ENCODE data around the gene DOCK1.

Gene DOCK1

DNA sequence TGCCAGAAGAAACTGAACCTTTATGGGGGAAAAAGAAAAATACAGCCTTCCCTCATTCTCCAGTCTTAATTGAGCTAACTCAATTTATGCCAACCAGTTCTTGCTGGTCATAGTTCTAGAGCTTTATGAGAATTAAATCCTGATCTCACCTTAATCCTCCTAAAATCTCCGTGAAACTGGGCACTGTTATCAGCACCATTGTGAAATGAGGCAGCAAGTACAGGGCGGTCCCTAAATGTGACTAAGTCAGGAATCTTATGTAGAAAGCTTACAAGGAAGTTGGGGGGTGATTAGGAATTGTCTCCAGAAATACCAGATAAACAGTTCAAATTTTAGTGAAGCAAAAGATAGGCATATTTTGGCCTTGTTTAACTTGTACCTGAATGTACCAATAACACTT, 301.9 kb downstream of the DOCK1 start:
- in situ Hi-C loops (cut with MboI; ENCODE audit: low pct_unique_long_range_greater_than_20kb, low sequenced_read_pairs, unreplicated experiment), result no loop called here
- no peak for DNase-seq (ENCODE audit: low spot score)
- TF ChIP-seq, protein P1, sequence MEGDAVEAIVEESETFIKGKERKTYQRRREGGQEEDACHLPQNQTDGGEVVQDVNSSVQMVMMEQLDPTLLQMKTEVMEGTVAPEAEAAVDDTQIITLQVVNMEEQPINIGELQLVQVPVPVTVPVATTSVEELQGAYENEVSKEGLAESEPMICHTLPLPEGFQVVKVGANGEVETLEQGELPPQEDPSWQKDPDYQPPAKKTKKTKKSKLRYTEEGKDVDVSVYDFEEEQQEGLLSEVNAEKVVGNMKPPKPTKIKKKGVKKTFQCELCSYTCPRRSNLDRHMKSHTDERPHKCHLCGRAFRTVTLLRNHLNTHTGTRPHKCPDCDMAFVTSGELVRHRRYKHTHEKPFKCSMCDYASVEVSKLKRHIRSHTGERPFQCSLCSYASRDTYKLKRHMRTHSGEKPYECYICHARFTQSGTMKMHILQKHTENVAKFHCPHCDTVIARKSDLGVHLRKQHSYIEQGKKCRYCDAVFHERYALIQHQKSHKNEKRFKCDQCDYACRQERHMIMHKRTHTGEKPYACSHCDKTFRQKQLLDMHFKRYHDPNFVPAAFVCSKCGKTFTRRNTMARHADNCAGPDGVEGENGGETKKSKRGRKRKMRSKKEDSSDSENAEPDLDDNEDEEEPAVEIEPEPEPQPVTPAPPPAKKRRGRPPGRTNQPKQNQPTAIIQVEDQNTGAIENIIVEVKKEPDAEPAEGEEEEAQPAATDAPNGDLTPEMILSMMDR (IDR thresholded peaks at IDR 0.05; ENCODE audit: extremely low read depth, insufficient read depth, missing control alignments), result no peak

DNA sequence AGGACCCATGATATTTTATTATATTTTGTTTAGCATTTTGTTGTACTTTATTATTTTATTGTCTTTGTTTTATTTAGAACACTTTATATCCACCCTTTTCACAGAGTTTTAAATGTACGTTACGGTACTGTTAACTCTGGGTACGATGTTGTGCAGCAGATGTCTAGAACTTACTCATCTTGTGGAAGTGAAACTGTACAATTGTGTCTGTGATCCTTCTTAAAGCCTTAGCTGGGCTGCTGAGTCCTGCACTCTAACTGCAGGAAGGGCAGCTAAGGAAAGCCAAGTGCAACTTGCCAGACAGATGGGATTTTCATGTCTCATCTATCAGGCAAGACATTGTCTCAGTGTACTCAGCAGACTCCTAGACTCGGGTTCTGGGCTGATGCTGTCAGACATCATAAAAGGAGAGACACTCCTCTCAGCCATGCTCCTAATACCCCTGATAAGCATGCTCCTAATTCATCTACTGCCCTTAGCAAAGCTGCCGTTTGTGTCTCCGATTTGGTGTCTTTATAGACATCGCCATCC, 305.8 kb downstream of the DOCK1 start:
- in situ Hi-C loops (cut with MboI; ENCODE audit: low pct_unique_long_range_greater_than_20kb, low sequenced_read_pairs, unreplicated experiment), result no loop called here
- TF ChIP-seq, protein P1 (IDR thresholded peaks at IDR 0.05; ENCODE audit: extremely low read depth, insufficient read depth, missing control alignments), result no peak
- DNase-seq (ENCODE audit: low spot score), result no peak

DNA sequence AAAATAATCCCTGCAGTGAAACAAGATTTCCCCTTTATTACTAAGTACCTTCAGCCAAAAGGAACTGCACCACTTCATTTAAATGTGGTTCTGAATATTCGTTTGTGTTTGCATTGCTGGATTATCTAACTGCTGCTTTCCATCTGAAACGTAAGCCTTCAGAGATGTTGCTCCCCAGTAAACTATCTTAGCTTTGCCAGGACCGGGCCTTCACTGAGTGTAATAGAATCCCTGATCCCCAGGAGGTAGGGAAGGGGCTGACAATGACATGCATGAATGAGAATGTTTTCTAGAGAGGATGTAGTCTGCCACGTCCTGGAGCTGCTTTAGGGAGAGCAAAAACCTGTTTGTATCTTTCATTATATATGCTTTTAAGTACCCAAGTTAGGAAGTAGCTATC, 310.6 kb downstream of the DOCK1 start:
- in situ Hi-C loops (cut with MboI; ENCODE audit: low pct_unique_long_range_greater_than_20kb, low sequenced_read_pairs, unreplicated experiment), result no loop called here
- TF ChIP-seq, protein P1 (IDR thresholded peaks at IDR 0.05; ENCODE audit: extremely low read depth, insufficient read depth, missing control alignments), result no peak
- DNase-seq (ENCODE audit: low spot score), result no peak

DNA sequence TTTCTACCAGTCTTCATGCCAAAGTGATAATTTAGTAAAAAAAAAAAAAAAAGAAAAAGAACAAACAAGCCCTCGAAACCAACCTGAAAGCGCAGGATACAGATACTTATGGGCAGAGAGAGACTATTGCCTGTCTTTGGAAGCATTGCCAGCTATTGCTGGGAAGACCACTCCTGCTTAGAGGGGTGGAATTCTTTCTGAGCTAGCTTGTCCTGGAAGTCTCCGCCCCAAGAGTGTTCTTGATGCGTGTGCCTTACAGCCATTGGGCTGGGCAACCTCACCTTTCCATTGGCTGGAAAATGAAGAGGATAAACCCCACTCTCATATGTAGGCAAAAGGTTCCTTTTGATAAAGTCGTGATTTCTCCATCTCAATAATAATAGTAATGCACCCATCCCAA, 311.0 kb downstream of the DOCK1 start:
- in situ Hi-C loops (cut with MboI; ENCODE audit: low pct_unique_long_range_greater_than_20kb, low sequenced_read_pairs, unreplicated experiment), result no loop called here
- TF ChIP-seq, protein P1 (IDR thresholded peaks at IDR 0.05; ENCODE audit: extremely low read depth, insufficient read depth, missing control alignments), result no peak
- no peak for DNase-seq (ENCODE audit: low spot score)

DNA sequence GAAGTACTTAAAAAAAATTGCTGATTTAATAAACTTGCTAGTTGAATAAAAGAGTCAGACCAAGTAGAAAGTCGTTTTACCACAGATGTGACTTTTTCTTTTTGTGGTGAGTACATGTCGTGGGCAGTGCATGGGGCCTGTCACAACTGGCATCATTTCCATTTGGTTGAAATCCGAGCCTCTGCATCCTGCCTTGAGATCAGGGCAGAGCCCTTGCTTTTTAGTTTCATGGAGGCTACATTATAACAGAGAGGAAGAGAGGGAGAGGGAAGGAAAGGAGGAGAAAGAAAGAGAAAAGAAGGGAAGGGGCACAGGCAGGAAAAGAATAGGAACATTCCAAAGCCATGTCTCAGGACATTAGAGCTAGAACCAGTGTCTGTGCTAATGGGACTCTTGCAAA, 311.6 kb downstream of the DOCK1 start:
- no peak for DNase-seq (ENCODE audit: low spot score)
- TF ChIP-seq, protein P1 (IDR thresholded peaks at IDR 0.05; ENCODE audit: extremely low read depth, insufficient read depth, missing control alignments), result no peak
- in situ Hi-C loops (cut with MboI; ENCODE audit: low pct_unique_long_range_greater_than_20kb, low sequenced_read_pairs, unreplicated experiment), result no loop called here

DNA sequence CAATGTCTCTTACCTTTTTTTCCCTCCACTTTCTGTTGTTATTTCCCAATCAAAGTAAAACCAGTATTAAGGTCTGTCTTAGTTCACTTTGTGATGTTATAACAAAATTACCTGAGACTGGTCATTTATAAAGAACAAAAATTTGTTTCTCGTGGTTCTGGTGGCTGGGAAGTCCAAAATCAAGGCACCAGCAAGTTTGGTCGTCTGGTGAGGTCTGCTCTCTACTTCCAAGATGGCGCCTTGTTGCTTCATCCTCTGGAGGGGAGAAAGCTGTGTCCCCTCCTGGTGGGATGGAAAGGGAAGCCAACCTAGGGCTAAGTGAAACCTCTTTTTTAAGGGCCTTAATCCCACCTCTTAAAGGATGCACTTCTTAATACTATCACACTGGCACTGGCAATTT, 313.4 kb downstream of the DOCK1 start:
- TF ChIP-seq, protein P1 (IDR thresholded peaks at IDR 0.05; ENCODE audit: extremely low read depth, insufficient read depth, missing control alignments), result no peak
- no peak for DNase-seq (ENCODE audit: low spot score)
- in situ Hi-C loops (cut with MboI; ENCODE audit: low pct_unique_long_range_greater_than_20kb, low sequenced_read_pairs, unreplicated experiment), result no loop called here

DNA sequence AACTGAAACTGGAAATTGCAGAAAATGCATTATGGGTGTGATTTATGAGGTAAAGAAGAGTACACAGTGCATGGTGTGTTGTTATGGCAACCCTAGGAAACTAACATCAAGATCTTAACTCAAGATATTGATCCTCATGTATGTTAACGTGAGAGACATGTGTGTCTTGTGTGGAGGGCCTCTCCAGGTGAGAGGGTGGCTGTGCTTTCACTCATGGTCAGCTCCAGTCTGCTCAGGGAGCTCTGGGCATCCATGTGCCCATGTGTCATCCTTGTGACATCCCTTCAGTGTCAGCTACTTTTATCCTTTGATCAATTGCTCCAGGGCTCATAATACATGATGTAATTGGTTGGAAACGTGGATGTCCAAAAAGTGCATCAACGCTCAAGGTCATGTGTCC, 316.1 kb downstream of the DOCK1 start:
- DNase-seq (ENCODE audit: low spot score), result no peak
- TF ChIP-seq, protein P1 (IDR thresholded peaks at IDR 0.05; ENCODE audit: extremely low read depth, insufficient read depth, missing control alignments), result no peak
- in situ Hi-C loops (cut with MboI; ENCODE audit: low pct_unique_long_range_greater_than_20kb, low sequenced_read_pairs, unreplicated experiment), result no loop called here
